ENCODE results near the gene SYN1.

SYN1 gene

DNA sequence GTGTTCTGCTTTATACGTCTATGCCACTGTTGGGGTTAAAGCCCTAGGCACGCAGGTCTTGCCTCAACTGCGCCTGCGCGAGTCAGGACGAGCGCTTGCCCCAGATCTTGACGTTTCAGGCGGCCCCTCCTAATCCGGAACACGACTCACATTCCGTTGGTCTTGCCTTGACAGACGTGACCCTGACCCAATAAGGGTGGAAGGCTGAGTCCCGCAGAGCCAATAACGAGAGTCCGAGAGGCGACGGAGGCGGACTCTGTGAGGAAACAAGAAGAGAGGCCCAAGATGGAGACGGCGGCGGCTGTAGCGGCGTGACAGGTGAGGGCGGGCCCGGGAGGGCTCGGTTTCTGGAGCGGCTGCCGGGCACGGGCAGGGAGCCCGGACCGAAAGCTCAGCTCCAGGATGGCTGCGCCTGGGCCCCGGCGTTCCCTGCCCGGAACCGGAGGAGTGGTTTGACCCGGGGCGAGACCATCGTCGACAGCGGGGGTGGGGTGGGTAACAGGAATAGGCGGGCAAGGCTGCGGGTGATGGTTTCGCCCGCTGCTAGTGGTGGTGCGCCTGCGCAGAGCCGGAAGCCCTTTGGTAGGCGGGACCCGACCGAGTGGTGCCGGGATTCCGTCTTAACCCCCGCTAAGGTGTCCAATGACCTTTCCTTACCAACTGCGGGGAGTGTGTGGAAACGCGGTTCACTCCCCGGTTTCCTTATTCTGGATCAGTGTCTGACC is 58.6 kb downstream of the SYN1 start, which contains the start of gene ARAF:
Gene ARAF, plus strand, starts transcription at position 272 of the 725 bp plus-strand sequence. CDS start 1,763 bp downstream, outside the sequence.
- no peak for TF ChIP-seq JUND (IDR thresholded peaks at IDR 0.05; ENCODE audit: low read depth)
- in situ Hi-C loops (cut with HindIII; ENCODE audit: low pct_unique_long_range_greater_than_20kb, low sequenced_read_pairs), result no loop called here
- peak; percentile 87 to 100 for DNase-seq (ENCODE audit: low read depth in 1 of 2, low spot score in 1 of 2)

- in situ Hi-C loops (cut with HindIII; ENCODE audit: low pct_unique_long_range_greater_than_20kb, low sequenced_read_pairs), result no loop called here
- DNase-seq (ENCODE audit: low read depth in 1 of 2, low spot score in 1 of 2), result no peak
- TF ChIP-seq JUND (IDR thresholded peaks at IDR 0.05; ENCODE audit: low read depth), result no peak
Observed at GRCh38 chrX:47560179-47560933, 59.3 kb downstream of the SYN1 start.

- DNase-seq (ENCODE audit: low read depth in 1 of 2, low spot score in 1 of 2), result peak in 1 of 2 experiments; percentile 49
- in situ Hi-C loops (cut with HindIII; ENCODE audit: low pct_unique_long_range_greater_than_20kb, low sequenced_read_pairs), result no loop called here
- TF ChIP-seq JUND (IDR thresholded peaks at IDR 0.05; ENCODE audit: low read depth), result no peak
Observed at GRCh38 chrX:47558436-47558835, 61.2 kb downstream of the SYN1 start.

DNA sequence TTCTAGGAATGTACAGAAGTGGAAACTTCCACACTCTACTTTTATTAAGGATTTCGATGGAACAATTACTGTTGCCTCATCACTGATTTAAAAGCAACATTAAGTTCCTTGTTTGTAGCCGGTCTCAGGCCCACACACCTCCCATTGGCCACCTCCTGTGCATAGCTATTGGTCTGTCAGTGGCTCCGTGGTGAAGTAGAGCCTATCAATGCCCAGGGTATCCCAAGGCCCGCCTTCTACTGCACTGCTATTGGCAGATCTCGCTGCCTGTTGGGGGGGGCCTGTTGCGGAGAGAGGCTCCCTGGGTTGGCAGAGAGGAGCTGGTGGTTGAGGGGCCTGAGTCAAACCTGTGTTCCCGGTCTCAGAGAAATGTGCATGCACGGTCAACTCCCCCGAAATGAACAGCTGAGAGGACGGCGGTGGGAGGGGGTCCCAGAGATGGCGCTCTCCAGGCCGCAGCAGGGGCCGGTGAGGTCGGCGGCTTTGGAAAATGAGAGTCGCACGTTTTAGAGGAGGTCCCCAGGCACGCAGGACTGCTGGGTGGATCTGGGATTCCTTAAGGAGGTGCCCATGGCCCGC is 63.5 kb downstream of the SYN1 start:
- TF ChIP-seq JUND (IDR thresholded peaks at IDR 0.05; ENCODE audit: low read depth), result no peak
- in situ Hi-C loops (cut with HindIII; ENCODE audit: low pct_unique_long_range_greater_than_20kb, low sequenced_read_pairs), result no loop called here
- peak in 1 of 2 experiments; percentile 46 for DNase-seq (ENCODE audit: low read depth in 1 of 2, low spot score in 1 of 2)

DNA sequence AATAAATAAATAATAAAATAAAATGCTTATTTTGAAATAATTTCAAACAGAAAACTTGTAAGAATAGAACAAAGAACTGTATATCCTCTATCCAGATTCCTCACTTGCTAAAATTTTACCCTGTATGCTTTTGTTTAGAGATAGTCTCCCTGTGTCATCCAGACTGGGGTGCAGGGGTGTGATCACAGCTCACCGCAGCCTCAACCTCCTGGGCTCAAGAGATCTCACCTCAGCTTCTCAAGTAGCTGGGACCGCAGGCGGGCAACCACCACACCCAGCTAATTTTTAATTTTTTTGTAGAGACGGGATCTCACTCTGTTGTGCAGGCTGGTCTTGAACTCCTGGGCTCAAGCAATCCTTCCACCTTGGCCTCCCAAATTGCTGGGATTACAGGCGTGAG is 76.2 kb downstream of the SYN1 start:
- in situ Hi-C loops (cut with HindIII; ENCODE audit: low pct_unique_long_range_greater_than_20kb, low sequenced_read_pairs), result no loop called here
- no peak for DNase-seq (ENCODE audit: low read depth in 1 of 2, low spot score in 1 of 2)
- TF ChIP-seq JUND (IDR thresholded peaks at IDR 0.05; ENCODE audit: low read depth), result no peak

GRCh38 chrX:47540754-47541538 is 78.7 kb downstream of the SYN1 start:
- no peak for TF ChIP-seq JUND (IDR thresholded peaks at IDR 0.05; ENCODE audit: low read depth)
- in situ Hi-C loops (cut with HindIII; ENCODE audit: low pct_unique_long_range_greater_than_20kb, low sequenced_read_pairs), result no loop called here
- peak; percentile 82 to 95 for DNase-seq (ENCODE audit: low read depth in 1 of 2, low spot score in 1 of 2)

GRCh38 chrX:47539860-47540259 is 79.8 kb downstream of the SYN1 start:
- no peak for DNase-seq (ENCODE audit: low read depth in 1 of 2, low spot score in 1 of 2)
- in situ Hi-C loops (cut with HindIII; ENCODE audit: low pct_unique_long_range_greater_than_20kb, low sequenced_read_pairs), result no loop called here
- no peak for TF ChIP-seq JUND (IDR thresholded peaks at IDR 0.05; ENCODE audit: low read depth)

DNA sequence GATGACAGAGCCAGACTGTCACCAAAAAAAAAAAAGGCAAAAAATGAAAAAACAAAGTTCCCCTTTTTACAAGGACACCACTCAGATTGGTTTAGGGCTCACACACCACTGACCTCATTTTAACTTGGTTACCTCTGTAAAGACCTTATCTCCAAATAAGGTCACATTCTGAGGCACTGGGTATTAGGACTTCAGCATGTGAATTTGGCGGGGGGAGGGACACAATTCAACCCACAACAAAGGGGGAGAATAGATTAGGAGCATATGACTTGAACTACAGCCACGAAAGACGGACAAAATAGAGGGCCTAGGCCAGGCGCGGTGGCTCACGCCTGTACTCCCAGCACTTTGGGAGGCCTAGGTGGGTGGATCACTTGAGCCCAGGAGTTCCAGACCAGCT is 89.6 kb downstream of the SYN1 start:
- no peak for TF ChIP-seq JUND (IDR thresholded peaks at IDR 0.05; ENCODE audit: low read depth)
- no peak for DNase-seq (ENCODE audit: low read depth in 1 of 2, low spot score in 1 of 2)
- in situ Hi-C loops (cut with HindIII; ENCODE audit: low pct_unique_long_range_greater_than_20kb, low sequenced_read_pairs), result no loop called here

DNA sequence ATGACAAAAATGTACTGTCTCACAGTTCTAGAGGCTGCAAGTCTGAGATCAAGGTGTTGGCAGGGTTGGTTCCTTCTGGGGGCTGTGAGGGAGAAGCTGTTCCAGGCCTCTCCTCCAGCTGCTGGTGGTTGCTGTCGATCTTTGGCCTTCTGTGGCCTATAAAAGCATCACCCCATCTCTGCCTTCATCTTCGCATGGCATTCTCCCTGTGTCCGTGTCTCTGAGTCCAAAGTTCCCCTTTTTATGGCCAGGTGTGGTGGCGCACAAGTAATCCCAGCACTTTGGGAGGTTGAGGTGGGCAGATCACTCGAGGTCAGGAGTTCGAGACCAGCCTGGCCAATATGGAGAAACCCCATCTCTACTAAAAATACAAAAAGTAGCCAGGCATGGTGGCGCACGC is 90.1 kb downstream of the SYN1 start:
- DNase-seq (ENCODE audit: low read depth in 1 of 2, low spot score in 1 of 2), result no peak
- in situ Hi-C loops (cut with HindIII; ENCODE audit: low pct_unique_long_range_greater_than_20kb, low sequenced_read_pairs), result no loop called here
- no peak for TF ChIP-seq JUND (IDR thresholded peaks at IDR 0.05; ENCODE audit: low read depth)

- no peak for TF ChIP-seq JUND (IDR thresholded peaks at IDR 0.05; ENCODE audit: low read depth)
- no peak for DNase-seq (ENCODE audit: low read depth in 1 of 2, low spot score in 1 of 2)
- in situ Hi-C loops (cut with HindIII; ENCODE audit: low pct_unique_long_range_greater_than_20kb, low sequenced_read_pairs), result no loop called here
Observed at GRCh38 chrX:47523713-47524166, 95.9 kb downstream of the SYN1 start.

DNA sequence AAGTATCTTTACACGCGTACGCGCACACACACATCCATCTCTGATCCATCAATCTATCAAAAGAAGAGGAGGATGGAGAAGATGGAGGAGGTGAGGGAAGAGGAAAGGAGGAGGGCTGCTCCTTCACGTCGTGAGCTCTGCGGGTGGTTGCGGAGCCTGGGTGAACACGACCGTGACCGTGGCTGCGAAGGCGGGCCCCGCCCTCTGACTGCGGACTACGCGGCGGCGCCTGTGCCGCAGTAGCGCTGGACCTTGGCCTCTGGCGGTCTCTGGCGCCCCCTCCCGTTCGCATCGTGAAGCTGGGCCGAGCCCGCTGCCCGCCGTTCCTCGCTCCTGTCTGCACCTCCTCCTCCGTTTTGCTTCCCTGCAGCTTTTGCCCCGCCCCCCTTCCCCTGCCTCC is 96.4 kb downstream of the SYN1 start:
- no peak for TF ChIP-seq JUND (IDR thresholded peaks at IDR 0.05; ENCODE audit: low read depth)
- in situ Hi-C loops (cut with HindIII; ENCODE audit: low pct_unique_long_range_greater_than_20kb, low sequenced_read_pairs), result no loop called here
- peak; percentile 67 to 83 for DNase-seq (ENCODE audit: low read depth in 1 of 2, low spot score in 1 of 2)

Measured in T47D (cell line).